Fibroblast of skin of back (primary cell): ENCODE measurements around the gene EXOC1L. TPM values are rescaled to one million over a fixed set of nuclear protein-coding genes. Genes with fewer than 3 reads are reported as not detected.

ENCODE experiments used
- DNase-seq: peaks from one replicate; pipeline ENCODE4 v3.0.0-alpha.2; 2013
- polyA plus RNA-seq, 2 experiments: library from polyadenylated mRNA; unstranded; fragments of 120-200 nt; gene quantifications; one replicate each; pipeline ENCODE4 v1.2.1, GENCODE V29; 2013; ENCODE audit not compliant: insufficient read length in 2 of 2

EXOC1L gene, protein sequence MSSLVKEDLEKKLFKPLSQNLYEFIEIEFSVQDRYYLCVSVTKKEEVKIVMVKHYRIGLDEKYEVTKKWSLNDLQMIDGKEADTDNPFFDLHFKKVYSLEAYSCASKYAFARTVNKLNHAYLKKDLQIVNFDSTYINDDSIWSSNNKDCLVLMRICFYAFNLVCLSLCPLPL
- polyA plus RNA-seq (2013, experiment 1 of 2; ENCODE audit: insufficient read length) = not detected
- polyA plus RNA-seq (2013, experiment 2 of 2; ENCODE audit: insufficient read length) = not detected

DNA sequence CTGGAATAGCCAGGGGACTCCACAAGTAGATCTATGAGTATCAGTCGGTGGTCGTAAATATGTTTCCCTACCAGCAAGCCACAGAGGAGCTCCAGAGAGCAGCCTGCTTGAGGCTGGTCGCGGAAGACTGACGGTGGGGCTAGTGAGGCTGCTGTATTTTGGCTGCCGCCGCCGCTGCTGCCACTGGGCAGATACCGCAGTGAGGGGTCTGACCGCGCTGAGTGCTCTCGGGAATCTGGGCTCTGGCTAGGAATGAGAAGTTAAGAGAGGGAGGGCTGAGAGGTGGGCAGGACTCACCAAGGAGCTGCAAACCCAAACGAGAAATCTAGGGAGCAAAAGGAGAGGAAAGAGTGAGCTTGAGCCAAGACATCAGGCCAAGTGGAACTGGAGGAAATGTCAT, at the start of gene EXOC1L:
Gene EXOC1L, plus strand, starts transcription at position 157 of the 400 bp plus-strand sequence. Its CDS starts 237 bp downstream, at position 394.
- DNase-seq = peak; percentile 29

DNA sequence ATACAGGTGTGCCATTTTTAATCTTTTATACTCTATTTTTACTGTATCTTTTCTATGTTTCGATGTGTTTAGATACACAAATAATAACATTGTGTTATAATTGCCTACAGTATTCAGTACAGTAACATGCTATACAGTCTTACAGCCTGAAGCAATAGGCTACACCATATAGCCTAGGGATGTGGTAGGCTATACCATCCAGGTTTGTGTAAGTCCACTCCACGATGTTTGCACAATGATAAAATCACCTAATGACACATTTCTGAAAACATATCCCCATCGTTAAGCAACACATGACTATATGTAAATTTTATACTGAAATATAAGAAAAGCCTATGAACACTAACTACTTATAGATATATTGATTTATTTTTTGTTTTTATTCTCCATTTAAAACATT, 48.9 kb upstream of the EXOC1L start:
- DNase-seq = no peak

DNA sequence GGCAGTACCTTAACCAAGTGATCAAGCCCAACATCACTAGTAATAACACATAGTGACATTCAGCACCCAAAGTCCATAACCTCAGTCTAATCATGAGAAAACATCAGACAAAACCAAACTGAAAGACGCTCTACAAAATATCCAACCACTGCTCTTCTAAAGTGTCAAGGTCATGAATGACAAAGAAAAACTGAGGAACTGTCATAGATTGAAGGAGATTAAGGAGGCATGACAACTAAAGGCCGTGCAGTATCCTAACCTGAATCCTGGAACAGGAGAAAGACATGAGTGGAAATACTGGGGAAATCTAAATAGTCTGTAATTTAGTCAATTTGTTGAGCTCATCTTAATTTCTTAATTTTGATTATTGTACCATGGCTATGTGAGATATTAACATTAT, 38.2 kb upstream of the EXOC1L start:
- DNase-seq = no peak

DNA sequence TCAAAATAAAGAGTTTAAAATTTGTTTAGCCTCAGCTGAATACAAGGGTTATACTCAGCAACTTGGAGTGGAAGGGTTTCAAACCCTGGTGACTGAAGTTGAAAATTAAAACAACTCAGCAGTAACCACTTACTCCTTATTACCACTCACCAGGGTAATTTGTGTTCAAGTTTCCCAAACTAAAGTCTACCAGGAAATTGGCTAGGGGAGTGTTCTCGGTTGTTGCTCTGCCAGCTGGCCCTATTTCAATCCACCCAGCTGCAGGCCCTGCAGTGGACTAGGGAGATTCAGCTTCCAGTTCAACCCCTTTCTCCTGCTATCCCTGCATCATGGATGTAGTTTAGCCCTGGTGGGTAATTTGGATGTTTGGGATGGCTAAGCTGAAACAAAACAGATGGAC, 37.8 kb upstream of the EXOC1L start:
- no peak for DNase-seq

DNA sequence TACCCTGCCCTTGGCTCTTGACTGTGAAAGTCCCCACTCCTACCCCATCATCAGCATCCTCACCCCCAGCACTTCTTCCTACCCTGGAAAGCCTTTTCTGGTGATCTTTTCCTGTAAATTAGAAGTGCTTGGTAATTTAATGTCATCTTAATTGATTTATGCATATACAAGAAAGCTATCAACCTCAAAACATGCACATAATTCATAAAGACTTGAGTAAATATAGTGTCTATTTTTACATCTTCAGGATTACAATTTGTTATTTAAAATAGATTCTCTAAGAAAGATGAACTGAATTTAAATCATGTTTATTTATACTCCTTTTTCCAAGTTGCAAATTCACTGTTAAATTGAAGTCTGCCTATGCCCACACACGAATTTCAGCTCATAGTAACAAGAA, 36.0 kb upstream of the EXOC1L start:
- no peak for DNase-seq

DNA sequence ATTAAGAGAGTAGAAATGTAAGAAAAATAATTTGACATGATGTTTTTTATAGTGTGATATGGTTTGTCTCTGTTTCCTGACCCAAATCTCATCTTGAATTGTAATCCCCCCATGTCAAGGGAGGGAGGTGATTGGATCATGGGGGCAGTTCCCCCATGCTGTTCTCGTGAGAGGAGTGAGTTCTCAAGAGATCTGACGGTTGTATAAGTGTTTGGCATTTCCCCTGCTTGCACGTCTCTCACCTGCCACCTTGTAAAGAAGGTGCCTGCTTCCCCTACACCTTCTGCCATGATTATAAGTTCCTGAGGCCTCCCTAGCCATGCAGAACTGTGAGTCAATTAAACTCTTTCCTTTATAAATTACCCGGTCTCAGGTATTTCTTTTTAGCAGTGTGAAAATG, 34.8 kb upstream of the EXOC1L start:
- DNase-seq = no peak

DNA sequence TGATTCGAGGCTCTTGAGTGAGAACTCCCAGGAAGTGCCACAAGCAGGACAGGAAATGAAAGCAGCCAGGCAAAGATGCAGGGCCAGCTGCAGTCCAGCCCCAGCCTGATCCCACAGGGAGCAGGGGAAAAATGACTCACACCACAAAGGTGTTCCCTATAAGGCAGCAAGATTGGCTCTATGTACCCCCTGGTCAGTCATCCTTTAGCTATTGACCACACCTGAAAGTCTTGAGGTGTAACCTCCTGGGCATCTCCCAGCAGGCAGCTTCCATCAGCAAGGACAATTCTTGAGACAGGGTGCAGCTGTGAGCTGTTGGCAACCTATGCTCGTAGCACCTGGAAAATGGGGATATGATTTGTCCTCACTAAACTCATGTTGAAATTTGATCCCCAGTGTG, 27.9 kb upstream of the EXOC1L start:
- peak; percentile 5 for DNase-seq

DNA sequence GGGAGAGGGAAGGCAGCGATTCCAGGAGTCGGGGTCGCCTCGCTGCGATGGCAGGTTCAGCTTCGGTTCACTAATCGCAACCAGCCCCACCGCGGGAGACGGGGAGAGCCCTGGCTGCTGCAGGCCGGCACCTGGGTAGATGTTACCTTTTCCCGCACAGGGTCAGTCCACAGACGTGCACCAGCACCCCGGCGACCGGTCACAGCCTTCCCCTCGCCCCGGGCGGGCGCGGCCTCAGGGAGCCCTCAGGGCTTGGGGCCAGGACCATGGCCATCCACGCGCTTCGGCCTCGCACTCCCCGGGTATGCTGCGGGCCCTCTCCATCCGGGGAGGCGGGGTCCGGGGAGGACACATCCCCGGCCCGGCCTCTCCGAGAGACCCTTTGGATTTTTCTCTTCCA, 26.1 kb upstream of the EXOC1L start:
- no peak for DNase-seq

DNA sequence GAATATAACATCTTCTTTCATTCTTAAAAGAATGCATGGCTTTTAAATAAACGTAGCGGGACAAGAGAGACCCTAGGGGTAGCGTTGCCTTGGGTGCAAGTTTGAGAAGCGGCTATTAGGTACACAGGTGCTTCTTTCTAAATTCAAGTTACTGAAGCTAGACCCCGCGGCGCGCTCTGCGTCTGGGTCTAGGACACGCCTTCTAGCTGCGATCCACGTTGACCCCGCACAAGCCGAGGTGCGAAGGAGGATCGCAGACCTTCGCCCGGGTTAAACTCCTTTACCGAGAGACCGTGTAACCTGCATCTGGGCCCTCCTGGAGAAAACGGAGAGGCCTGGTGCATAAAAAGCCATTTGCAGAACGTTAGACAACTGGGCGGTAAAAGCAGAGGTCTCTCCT, 25.5 kb upstream of the EXOC1L start:
- no peak for DNase-seq

DNA sequence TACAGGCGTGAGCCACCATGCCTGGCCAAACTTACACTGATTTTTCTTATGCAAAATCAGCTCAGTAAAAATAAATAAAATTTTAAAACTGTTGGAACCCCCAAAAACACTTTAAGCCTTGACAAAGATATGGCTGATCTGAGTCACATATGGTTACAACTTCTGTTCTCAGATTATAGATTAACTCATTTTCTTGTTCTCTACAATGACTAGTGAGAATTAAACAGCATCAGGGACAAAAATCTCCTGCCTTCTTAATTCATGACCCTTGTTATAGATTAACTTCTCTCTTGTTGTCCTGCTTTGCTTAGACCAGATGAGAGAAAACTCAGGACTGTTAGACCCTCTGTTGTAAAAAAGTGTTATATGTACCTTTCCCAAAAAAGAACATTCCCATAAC, 24.2 kb upstream of the EXOC1L start:
- no peak for DNase-seq

DNA sequence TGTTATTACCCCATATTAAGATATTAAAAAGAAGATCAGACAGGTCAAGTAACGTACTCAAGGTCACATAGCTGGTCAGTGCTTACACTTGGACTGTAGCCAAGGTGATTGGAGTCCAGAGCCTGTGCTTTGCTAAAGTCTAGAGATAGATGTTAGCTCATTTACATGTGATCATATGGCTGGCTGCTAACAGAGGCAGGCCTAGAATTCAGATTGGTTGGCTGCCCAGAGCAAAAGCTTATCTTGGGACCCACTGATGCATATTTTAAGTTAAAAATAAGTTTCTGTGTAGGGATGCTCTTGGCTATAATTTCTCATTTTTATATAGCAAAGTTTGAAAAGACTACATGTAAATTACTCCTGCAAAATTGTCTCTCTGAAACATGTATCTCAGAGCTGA, 18.1 kb upstream of the EXOC1L start:
- DNase-seq = no peak

DNA sequence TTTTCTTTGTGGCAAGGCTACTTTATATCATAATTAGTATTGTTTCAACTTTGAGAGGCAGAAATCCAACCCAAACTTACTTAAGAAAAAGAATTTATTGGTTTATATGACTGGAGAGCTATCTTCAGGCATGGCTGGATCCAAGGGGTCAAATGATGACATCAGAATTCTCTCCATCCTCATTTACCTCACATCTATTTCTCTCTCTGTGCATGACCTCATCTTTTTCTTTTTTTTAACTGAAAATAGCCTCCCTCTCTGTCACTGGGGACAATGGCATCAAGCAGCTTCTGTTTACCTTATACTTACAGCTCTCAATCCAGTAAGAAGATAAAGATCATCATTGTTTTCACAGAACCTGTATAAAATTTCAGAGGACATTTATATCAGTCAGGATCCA, 12.0 kb upstream of the EXOC1L start:
- DNase-seq = no peak

DNA sequence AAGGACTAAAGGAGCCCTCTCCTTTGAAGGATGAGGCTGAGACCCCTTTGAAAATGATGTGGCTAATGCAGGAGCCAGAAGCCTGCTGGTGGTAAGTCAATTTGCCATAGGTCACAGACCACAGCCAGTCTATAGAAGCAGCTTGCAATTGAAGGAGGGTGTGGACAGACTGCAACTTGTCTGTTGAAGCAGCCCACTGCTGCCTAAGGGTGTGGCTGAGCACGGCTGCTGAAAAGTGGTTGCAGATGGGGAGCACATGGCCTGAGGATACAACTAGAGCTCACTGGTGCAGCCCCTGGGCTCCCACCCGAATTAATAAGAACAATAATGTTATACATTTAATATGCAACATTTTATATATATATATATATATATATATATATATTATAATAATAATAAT, 11.4 kb upstream of the EXOC1L start:
- no peak for DNase-seq

DNA sequence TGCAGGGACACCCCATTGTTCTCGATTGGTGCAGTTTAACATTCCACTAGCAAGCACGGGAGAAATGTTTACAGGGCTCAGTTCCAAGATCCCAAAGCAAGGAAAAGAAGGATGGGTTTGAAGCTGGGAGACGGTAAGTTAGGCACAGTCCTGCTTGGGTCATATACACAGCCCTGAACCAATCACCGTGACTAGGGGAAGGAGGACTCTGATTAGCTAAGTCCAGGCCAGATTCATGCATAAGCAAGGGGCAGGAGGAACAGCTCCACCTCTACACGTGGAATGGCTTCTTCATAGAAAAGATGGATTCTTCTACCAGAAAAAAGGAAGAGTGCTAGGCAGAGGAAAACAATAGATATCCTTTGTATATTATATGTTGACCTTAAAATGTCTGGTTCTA, 11.0 kb upstream of the EXOC1L start:
- DNase-seq = no peak

DNA sequence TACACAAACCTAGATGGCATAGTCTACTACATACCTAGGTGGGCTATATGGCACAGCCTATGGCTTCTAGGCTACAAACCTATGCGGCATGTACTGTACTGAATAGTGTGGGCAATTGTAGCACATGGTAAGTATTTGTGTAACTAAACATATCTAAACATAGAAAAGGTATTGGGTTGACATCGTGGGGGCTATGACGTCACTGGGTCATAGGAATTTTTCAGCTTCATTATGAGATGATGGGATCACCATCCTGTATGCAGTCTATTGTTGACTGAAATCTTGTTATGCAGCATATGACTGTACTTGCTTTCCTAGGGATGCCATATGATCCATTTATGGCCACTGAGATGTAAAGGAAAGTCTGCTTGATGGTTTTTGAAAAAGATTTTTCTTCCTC, 1.9 kb upstream of the EXOC1L start:
- DNase-seq = no peak

DNA sequence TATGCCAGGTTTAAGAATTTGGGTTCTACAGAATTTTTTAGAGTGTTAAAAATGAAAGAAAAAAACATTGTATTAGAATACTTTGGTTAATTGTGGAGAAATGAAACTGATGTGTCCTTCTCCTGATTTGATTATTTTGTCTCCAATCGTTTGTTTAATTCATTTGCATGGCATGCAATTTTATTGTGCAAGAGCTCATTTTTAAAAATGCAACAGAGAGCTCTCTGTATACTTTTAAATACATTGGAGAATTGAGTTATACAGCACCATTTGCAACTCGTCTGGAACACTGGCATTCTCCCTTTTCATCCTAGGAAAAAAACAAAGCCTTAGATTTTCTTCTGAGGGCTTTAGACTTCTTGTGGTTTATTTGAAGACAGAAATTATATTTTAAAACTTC, 689 bp downstream of the EXOC1L start:
- no peak for DNase-seq

DNA sequence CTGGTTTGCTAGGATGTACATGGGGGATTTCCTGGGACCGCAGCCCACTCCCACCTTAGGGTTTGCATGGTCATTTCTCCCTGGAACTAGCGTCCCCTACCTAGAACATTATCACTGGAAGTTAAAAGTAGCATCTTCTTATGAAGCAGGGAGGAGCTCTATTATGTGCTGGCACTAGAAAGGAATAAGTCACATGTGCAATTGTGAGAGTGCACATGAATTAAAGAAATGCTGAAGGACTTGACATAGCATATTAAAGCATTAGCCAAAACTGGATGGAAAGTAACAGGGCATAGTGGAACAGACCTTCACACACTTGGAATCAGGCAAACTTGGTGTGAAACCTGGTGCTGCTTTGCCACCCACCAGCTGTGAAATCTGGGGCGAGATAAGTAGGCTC, 2.7 kb downstream of the EXOC1L start:
- DNase-seq = no peak

DNA sequence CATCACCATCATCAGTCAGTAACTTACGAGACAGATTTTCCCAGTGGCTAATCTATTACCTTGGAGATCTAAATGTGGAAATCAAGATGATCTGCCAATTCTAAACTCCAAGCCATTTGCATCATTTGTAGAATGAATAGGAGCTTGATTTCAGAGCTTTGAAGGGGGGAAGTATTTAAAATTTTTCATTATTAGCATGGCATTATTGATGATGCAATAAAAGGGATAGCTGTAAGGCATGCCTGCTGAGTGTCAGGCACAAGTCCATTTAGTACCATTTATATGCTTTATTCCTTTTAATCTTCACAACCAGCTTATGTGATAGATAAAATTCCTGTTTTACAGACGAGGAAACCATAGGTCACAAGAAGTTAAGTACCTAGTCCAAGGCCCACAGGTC, 5.3 kb downstream of the EXOC1L start:
- DNase-seq = no peak

DNA sequence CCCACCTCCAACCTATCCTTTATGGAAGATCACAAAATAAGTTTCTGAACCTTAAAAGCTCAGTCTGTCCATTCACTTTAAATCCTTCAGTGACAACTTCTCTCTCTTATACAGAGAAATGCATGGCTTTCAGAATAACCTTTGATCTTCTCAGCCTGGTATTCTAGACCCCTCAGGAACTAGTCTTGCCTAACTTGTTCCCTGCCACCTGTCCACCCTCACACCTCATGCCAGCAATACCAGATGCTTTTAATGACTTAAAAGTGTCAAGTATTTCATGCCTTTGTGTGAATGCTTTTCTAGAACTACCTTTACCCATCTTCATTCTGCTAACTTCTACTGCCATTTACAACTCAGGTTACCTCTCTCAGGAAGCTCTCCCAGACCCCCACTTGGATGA, 7.4 kb downstream of the EXOC1L start:
- DNase-seq = no peak

DNA sequence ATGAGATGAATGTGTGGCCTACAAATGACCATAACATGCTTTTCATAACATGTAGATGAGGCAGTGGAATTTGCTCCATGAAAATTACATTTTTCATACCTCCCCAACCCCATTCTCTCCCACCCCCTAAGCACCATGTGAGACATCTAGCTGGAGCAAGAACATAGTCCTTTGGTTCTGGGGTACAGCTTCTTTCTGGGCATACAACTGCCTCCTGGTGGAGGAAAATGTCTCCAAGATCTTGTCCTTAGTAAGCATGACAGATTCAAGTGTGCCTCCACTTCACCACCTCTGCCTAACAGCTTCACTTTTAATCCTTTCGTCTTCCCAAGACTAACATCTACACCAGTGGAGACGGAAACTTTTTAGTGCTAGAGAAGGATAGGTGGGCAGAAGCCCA, 8.0 kb downstream of the EXOC1L start:
- DNase-seq = no peak

DNA sequence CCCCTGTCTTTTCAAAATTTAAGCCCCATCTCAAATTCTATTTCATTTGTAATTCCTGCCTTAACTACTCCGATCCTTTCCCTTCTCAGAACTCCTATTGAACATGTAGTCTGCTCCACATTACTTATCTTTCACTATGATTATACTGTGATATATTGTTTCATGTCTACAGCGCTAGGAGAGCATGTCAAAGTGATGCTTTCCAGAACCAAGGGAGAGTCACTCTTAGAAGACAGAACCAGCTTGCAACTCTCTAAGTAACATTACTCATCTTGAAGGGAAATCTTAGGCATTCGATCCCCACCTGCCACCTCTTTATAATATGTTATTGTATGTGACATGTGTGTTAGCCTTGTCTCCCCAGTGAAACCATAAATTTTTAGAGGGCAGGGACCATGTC, 10.5 kb downstream of the EXOC1L start:
- no peak for DNase-seq

DNA sequence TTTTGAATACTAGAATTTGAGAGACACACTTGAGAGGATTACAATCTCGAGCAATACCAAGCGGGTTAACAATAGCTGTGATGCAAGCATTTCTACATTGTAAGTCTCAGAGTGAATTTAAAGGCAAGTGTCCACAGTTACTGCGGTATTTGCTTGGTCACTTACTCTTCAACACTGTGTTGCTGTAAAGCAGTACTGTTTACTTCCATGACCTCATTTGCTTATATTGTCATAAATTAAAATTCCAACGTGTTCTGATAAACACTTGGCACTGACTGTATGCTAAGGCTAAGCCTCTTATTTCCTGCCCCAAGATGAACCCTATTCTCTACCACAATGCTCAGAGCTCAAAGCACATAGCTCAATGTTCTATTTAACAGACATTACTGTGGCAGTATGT, 11.1 kb downstream of the EXOC1L start:
- DNase-seq = no peak

DNA sequence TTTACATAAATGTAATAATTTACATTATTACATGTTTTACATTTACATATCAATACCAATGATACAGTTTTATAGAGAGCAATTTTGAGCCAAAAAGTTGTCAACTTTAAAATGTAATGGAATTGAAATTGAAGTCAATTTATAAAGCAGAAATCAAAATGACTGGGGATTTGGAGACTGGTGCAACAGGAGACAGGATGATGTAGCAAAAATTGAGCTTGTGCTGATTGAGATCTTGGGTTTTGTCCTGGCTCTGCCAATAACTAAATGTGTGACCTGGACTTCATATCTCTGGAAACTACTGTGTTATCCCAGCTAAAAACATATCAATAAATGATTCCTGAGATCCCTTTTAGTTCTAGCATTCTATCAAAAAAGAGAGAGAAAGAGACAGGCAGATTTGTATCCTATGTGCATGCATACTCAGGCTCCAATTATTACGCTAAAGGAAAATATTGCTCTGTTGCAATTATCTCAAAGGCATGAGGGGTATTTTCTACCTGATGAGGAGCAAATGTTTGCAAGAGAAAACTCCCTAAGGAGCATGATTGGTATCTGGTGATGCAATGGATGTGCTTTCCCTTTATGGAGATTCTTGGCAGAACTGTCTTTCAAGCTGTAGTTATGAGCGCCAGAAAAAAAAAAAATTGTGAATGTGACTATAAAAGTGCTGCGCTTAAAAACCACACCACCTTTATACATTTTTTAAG, 14.7 kb downstream of the EXOC1L start:
- DNase-seq = no peak

DNA sequence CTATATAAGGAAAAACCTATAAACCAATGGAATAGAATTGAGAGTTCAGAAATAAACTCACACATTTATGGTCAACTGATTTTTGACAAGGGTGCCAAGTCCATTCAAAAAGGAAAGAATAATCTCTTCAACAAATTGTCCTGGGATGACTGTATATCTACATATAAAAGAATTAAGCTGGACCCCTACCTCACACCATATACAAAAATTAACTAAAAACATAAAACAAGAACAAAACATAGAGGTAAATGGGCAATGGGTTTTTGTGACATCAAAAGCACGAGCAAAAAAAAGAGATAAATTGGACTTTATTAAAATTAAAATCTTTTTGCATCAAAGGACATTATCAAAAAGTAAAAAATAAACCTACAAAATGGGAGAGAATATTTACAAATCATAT, 18.3 kb downstream of the EXOC1L start:
- no peak for DNase-seq

DNA sequence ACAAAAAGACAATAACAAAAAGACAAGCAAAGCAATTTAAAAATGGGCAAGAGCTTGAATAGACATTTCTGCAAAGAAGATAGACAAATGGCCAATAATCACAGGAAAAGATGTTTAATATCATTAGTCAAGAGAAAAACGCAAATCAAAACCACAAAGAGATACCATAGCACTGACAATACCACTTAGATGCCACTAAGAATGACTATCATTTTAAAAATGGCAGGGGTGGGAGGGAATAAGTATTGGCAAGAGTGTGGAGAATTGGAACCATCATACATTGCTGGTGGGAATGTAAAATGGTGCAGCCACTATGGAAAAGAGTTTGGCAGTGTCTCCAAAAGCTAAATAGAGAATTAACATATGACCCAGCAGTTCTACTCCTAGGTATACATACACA, 18.8 kb downstream of the EXOC1L start:
- peak; percentile 64 for DNase-seq
